Chondrocyte (in vitro differentiated cells): ENCODE data around the gene TDRD10. TPM values are rescaled to one million over a fixed set of nuclear protein-coding genes. Genes with fewer than 3 reads are reported as not detected.

ENCODE experiments used
- DNase-seq: peaks from one replicate; pipeline ENCODE4 v3.0.0; 2021; ENCODE audit warnings: mixed read lengths, low spot score
- H3K27ac Mint-ChIP-seq: one replicate; pipeline ENCODE4 v1.8.0; 2021; ENCODE audit warnings: mild to moderate bottlenecking, moderate library complexity, mixed read lengths; ENCODE audit not compliant: unreplicated experiment
- H3K27me3 Mint-ChIP-seq: 2 replicates; pipeline ENCODE4 v1.8.0; 2021; ENCODE audit warnings: low read depth, mixed read lengths
- H3K36me3 Mint-ChIP-seq: 2 replicates; pipeline ENCODE4 v1.8.0; 2021; ENCODE audit warnings: low read depth, mixed read lengths
- H3K4me1 Mint-ChIP-seq: 2 replicates; pipeline ENCODE4 v1.8.0; 2021; ENCODE audit warnings: low read depth, mild to moderate bottlenecking, mixed read lengths
- H3K4me3 Mint-ChIP-seq: one replicate; pipeline ENCODE4 v1.8.0; 2021; ENCODE audit warnings: mild to moderate bottlenecking, moderate library complexity, mixed read lengths; ENCODE audit not compliant: unreplicated experiment
- H3K9me3 Mint-ChIP-seq: 2 replicates; pipeline ENCODE4 v1.8.0; 2021; ENCODE audit warnings: low read depth, mixed read lengths
- total RNA-seq: library from RNA; stranded (reverse); gene quantifications from 3 replicates; pipeline ENCODE4 v1.2.1, GENCODE V29; 2021
- TF ChIP-seq, protein P1 (sequence below): fragments of 200-600 bp; sonication (generic); IDR thresholded peaks from 2 replicates; pipeline ENCODE4 v1.5.0; 2021; ENCODE audit warnings: antibody characterized with exemption, mild to moderate bottlenecking, moderate library complexity

Gene TDRD10
- total RNA-seq, 1 donor from 2014 or later: 0.17 TPM

- peaks cover 9% of the 10 kb centered on the region for H3K4me1 Mint-ChIP-seq
- H3K27ac Mint-ChIP-seq: no peak overlapping the region
- H3K36me3 Mint-ChIP-seq: peaks cover 48% of the 10 kb centered on the region
- no peaks in the 10 kb centered on the region for H3K9me3 Mint-ChIP-seq
- no peak overlapping the region for H3K4me3 Mint-ChIP-seq
- TF ChIP-seq, protein P1, sequence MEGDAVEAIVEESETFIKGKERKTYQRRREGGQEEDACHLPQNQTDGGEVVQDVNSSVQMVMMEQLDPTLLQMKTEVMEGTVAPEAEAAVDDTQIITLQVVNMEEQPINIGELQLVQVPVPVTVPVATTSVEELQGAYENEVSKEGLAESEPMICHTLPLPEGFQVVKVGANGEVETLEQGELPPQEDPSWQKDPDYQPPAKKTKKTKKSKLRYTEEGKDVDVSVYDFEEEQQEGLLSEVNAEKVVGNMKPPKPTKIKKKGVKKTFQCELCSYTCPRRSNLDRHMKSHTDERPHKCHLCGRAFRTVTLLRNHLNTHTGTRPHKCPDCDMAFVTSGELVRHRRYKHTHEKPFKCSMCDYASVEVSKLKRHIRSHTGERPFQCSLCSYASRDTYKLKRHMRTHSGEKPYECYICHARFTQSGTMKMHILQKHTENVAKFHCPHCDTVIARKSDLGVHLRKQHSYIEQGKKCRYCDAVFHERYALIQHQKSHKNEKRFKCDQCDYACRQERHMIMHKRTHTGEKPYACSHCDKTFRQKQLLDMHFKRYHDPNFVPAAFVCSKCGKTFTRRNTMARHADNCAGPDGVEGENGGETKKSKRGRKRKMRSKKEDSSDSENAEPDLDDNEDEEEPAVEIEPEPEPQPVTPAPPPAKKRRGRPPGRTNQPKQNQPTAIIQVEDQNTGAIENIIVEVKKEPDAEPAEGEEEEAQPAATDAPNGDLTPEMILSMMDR: no peak
- no peaks in the 10 kb centered on the region for H3K27me3 Mint-ChIP-seq
- DNase-seq: no peak
These were observed 92.8 kb downstream of the TDRD10 start for GRCh38 chr1:154594811-154595210.

- H3K27ac Mint-ChIP-seq: no peak overlapping the region
- no peak for DNase-seq
- H3K9me3 Mint-ChIP-seq: no peaks in the 10 kb centered on the region
- TF ChIP-seq, protein P1: no peak
- no peaks in the 10 kb centered on the region for H3K27me3 Mint-ChIP-seq
- peaks cover 44% of the 10 kb centered on the region for H3K36me3 Mint-ChIP-seq
- H3K4me3 Mint-ChIP-seq: no peak overlapping the region
- peaks cover 12% of the 10 kb centered on the region for H3K4me1 Mint-ChIP-seq
These were observed 93.6 kb downstream of the TDRD10 start for GRCh38 chr1:154595621-154596020.

Other genes with a start within 250 kb of the TDRD10 start
- 60.9 to 104 TPM (median 97.1 TPM) in 3 replicates for gene HAX1, start 229.6 kb upstream of the TDRD10 start, total RNA-seq
- gene AQP10, start 181.1 kb upstream of the TDRD10 start, total RNA-seq: not detected in 3 replicates
- gene ATP8B2, start 176.7 kb upstream of the TDRD10 start, total RNA-seq: 83.1 to 133 TPM (median 86.6 TPM) in 3 replicates
- gene IL6R, start 96.9 kb upstream of the TDRD10 start, total RNA-seq: 1.1 to 1.4 TPM (median 1.3 TPM) in 3 replicates
- 0.10 to 0.20 TPM in 2 of 3 replicates, not detected in the other for gene SHE, start 193 bp downstream of the TDRD10 start, total RNA-seq
- 72.2 to 92.6 TPM (median 77.7 TPM) in 3 replicates for gene UBE2Q1, start 56.4 kb downstream of the TDRD10 start, total RNA-seq
- not detected in 3 replicates for gene CHRNB2, start 65.6 kb downstream of the TDRD10 start, total RNA-seq
- 125 to 169 TPM (median 125 TPM) in 3 replicates for gene ADAR, start 106.0 kb downstream of the TDRD10 start, total RNA-seq